HEK293 (cell line): ENCODE data around the gene RPL7A.
A peak's percentile ranks its signal among the peaks of the same experiment; 100 is the strongest.

Source experiments
- BCL11A ChIP-seq: fragments of 450-650 bp; formaldehyde crosslinking; IDR thresholded peaks from 2 replicates; pipeline ENCODE4 v1.5.1; 2016; ENCODE audit warnings: low read depth, missing biosample characterization, missing genetic modification characterization
- FEZF1 ChIP-seq: fragments of 450-650 bp; formaldehyde crosslinking; IDR thresholded peaks from 2 replicates; pipeline ENCODE4 v1.5.1; 2016; ENCODE audit warnings: missing biosample characterization, missing genetic modification characterization
- HOXD13 ChIP-seq: sonication (generic); formaldehyde crosslinking; IDR thresholded peaks from 2 replicates; pipeline ENCODE4 v1.8.0; 2022; ENCODE audit warnings: missing genetic modification reagents, borderline replicate concordance
- KLF8 ChIP-seq: fragments of 450-650 bp; formaldehyde crosslinking; IDR thresholded peaks from 2 replicates; pipeline ENCODE4 v1.5.1; 2016; ENCODE audit warnings: missing biosample characterization, missing genetic modification characterization
- KLF9 ChIP-seq: fragments of 450-650 bp; formaldehyde crosslinking; IDR thresholded peaks from 2 replicates; pipeline ENCODE4 v1.5.1; 2016; ENCODE audit warnings: missing biosample characterization, missing genetic modification characterization, low read depth
- MZF1 ChIP-seq: fragments of 450-650 bp; formaldehyde crosslinking; IDR thresholded peaks from 2 replicates; pipeline ENCODE4 v1.5.1; 2017; ENCODE audit warnings: missing biosample characterization, missing genetic modification characterization, borderline replicate concordance
- OSR2 ChIP-seq: fragments of 450-650 bp; formaldehyde crosslinking; IDR thresholded peaks from 2 replicates; pipeline ENCODE4 v1.5.1; 2016; ENCODE audit warnings: missing biosample characterization, missing genetic modification characterization
- PBX3 ChIP-seq: sonication (generic); formaldehyde crosslinking; IDR thresholded peaks from 2 replicates; pipeline ENCODE4 v1.8.1; 2022; ENCODE audit warnings: mild to moderate bottlenecking, moderate library complexity, missing genetic modification reagents
- PRDM10 ChIP-seq: fragments of 450-650 bp; formaldehyde crosslinking; IDR thresholded peaks from 2 replicates; pipeline ENCODE4 v1.5.1; 2016; ENCODE audit warnings: missing biosample characterization, missing genetic modification characterization
- SETDB1 ChIP-seq: IDR thresholded peaks from one replicate; pipeline ENCODE4 v1.6.1; 2017; ENCODE audit warnings: mild to moderate bottlenecking, low read length, moderate library complexity, mixed read lengths; ENCODE audit not compliant: insufficient read length
- YY1 ChIP-seq: fragments of 450-650 bp; formaldehyde crosslinking; IDR thresholded peaks from 2 replicates; pipeline ENCODE4 v1.5.1; 2018; ENCODE audit warnings: missing biosample characterization, missing genetic modification characterization
- ZFP41 ChIP-seq: fragments of 450-650 bp; formaldehyde crosslinking; IDR thresholded peaks from 2 replicates; pipeline ENCODE4 v1.5.1; 2016; ENCODE audit warnings: missing biosample characterization, missing genetic modification characterization, borderline replicate concordance
- ZFP69B ChIP-seq: fragments of 450-650 bp; formaldehyde crosslinking; IDR thresholded peaks from 2 replicates; pipeline ENCODE4 v1.5.1; 2016; ENCODE audit warnings: missing biosample characterization, missing genetic modification characterization
- ZNF146 ChIP-seq: fragments of 450-650 bp; formaldehyde crosslinking; IDR thresholded peaks from 2 replicates; pipeline ENCODE4 v1.5.1; 2016; ENCODE audit warnings: missing biosample characterization, missing genetic modification characterization
- ZNF221 ChIP-seq: fragments of 450-650 bp; formaldehyde crosslinking; IDR thresholded peaks from 2 replicates; pipeline ENCODE4 v1.5.1; 2017; ENCODE audit warnings: missing biosample characterization, missing genetic modification characterization, borderline replicate concordance
- ZNF26 ChIP-seq: fragments of 450-650 bp; formaldehyde crosslinking; IDR thresholded peaks from 2 replicates; pipeline ENCODE4 v1.5.1; 2016; ENCODE audit warnings: missing biosample characterization, missing genetic modification characterization
- ZNF488 ChIP-seq: fragments of 450-650 bp; formaldehyde crosslinking; IDR thresholded peaks from 2 replicates; pipeline ENCODE4 v1.5.1; 2016; ENCODE audit warnings: missing biosample characterization, missing genetic modification characterization
- ZNF518A ChIP-seq: fragments of 450-650 bp; formaldehyde crosslinking; conservative IDR thresholded peaks from 2 replicates; pipeline ENCODE4 v1.5.1; 2016; ENCODE audit warnings: low read depth, missing biosample characterization, missing genetic modification characterization
- ZNF561 ChIP-seq: fragments of 450-650 bp; IDR thresholded peaks from 2 replicates; pipeline ENCODE4 v1.5.1; 2018; ENCODE audit warnings: missing biosample characterization, missing genetic modification characterization, borderline replicate concordance
- ZNF623 ChIP-seq: fragments of 450-650 bp; formaldehyde crosslinking; IDR thresholded peaks from 2 replicates; pipeline ENCODE4 v1.5.1; 2016; ENCODE audit warnings: missing biosample characterization, missing genetic modification characterization
- ZNF629 ChIP-seq: fragments of 450-650 bp; formaldehyde crosslinking; IDR thresholded peaks from 2 replicates; pipeline ENCODE4 v1.5.1; 2017; ENCODE audit warnings: missing biosample characterization, missing genetic modification characterization
- ZNF830 ChIP-seq: fragments of 450-650 bp; IDR thresholded peaks from 2 replicates; pipeline ENCODE4 v1.5.0; 2018; ENCODE audit warnings: missing biosample characterization, missing genetic modification characterization, low read depth, mild to moderate bottlenecking, moderate library complexity
- ZSCAN30 ChIP-seq: fragments of 450-650 bp; IDR thresholded peaks from 2 replicates; pipeline ENCODE4 v1.5.1; 2018; ENCODE audit warnings: missing biosample characterization, mild to moderate bottlenecking, missing genetic modification characterization, moderate library complexity
- ZSCAN5A ChIP-seq: fragments of 450-650 bp; formaldehyde crosslinking; IDR thresholded peaks from 2 replicates; pipeline ENCODE4 v1.5.1; 2016; ENCODE audit warnings: missing biosample characterization, missing genetic modification characterization

Gene RPL7A

GRCh38 chr9:133335924-133336811, 11.8 kb upstream of the RPL7A start, which contains the start of gene SURF6 (continued):
- no peak; the same call in none of the 2 replicates for TF ChIP-seq PRDM10 (tag by site-specific recombination)
- peak; percentile 80 for TF ChIP-seq KLF9 (tag by site-specific recombination)
- TF ChIP-seq ZSCAN30 (tag by site-specific recombination): peak; percentile 91
- no peak for TF ChIP-seq SETDB1
- TF ChIP-seq ZNF488 (tag by site-specific recombination): no peak
- no peak for TF ChIP-seq ZNF221 (tag by site-specific recombination)
- TF ChIP-seq ZFP41 (tag by site-specific recombination): no peak
- TF ChIP-seq MZF1 (tag by site-specific recombination): no peak
- TF ChIP-seq KLF8 (tag by site-specific recombination): peak; percentile 90; the same call in 1 of the 2 replicates
- peak; percentile 99 for TF ChIP-seq ZNF518A
- peak; percentile 88 for TF ChIP-seq YY1 (tag by site-specific recombination)
- no peak; the same call in 1 of the 2 replicates for TF ChIP-seq PBX3
- 0 out of 2 replicates have a peak, but pooled peaks have one; percentile 6 for TF ChIP-seq ZNF146 (tag by site-specific recombination)
- peak; percentile 88 for TF ChIP-seq ZFP69B
- no peak for TF ChIP-seq ZNF830 (tag by site-specific recombination)
- 0 out of 2 replicates have a peak, but pooled peaks have one; percentile 59 for TF ChIP-seq BCL11A
- peak; percentile 85; the same call in 1 of the 2 replicates for TF ChIP-seq ZSCAN5A
- no peak for TF ChIP-seq ZNF26 (tag by site-specific recombination)
- peak; percentile 14; the same call in 1 of the 2 replicates for TF ChIP-seq FEZF1 (tag by site-specific recombination)
- TF ChIP-seq OSR2 (tag by site-specific recombination): no peak
- TF ChIP-seq ZNF629: peak; percentile 80
- no peak for TF ChIP-seq HOXD13 (CRISPR knock-in tag)
- TF ChIP-seq ZNF623: 0 out of 2 replicates have a peak, but pooled peaks have one; percentile 6
- TF ChIP-seq ZNF561 (tag by site-specific recombination): peak; percentile 94
